NCI-H510A treated with DMSO at 0.1 percent for 48 hours (cell line): Measurements from ENCODE around the gene TSPAN3.

Source experiments
- DNase-seq: peaks from one replicate; lab custom pipeline; 2025; lab: John Stamatoyannopoulos, UW

The TSPAN3 gene

GRCh38 chr15:77070495-77071304, at the start of gene TSPAN3:
TSPAN3 (minus strand) TSS chr15:77071109; CDS start chr15:77070954, 155 bp downstream.
- peak; percentile 64 for DNase-seq

GRCh38 chr15:77120576-77120975, 49.7 kb upstream of the TSPAN3 start:
- no peak for DNase-seq

- DNase-seq = no peak
Observed at GRCh38 chr15:77119446-77119845, 48.5 kb upstream of the TSPAN3 start.

- DNase-seq = peak; percentile 29
Observed at GRCh38 chr15:77118882-77119321, 48.0 kb upstream of the TSPAN3 start.

GRCh38 chr15:77115179-77115578, 44.3 kb upstream of the TSPAN3 start:
- no peak for DNase-seq

- DNase-seq = no peak
Observed at GRCh38 chr15:77112838-77113504, 42.1 kb upstream of the TSPAN3 start.

- DNase-seq = no peak
Observed at GRCh38 chr15:77111789-77112188, 40.9 kb upstream of the TSPAN3 start.

- peak; percentile 12 for DNase-seq
Observed at GRCh38 chr15:77107531-77108355, 36.8 kb upstream of the TSPAN3 start.

GRCh38 chr15:77107068-77107467, 36.2 kb upstream of the TSPAN3 start:
- no peak for DNase-seq

- DNase-seq = no peak
Observed at GRCh38 chr15:77104155-77104554, 33.2 kb upstream of the TSPAN3 start.

GRCh38 chr15:77099741-77100463, 29.0 kb upstream of the TSPAN3 start:
- DNase-seq = no peak

- DNase-seq = no peak
Observed at GRCh38 chr15:77098572-77098971, 27.7 kb upstream of the TSPAN3 start.

- no peak for DNase-seq
Observed at GRCh38 chr15:77097921-77098320, 27.0 kb upstream of the TSPAN3 start.

GRCh38 chr15:77097248-77097721, 26.4 kb upstream of the TSPAN3 start:
- DNase-seq = no peak

- no peak for DNase-seq
Observed at GRCh38 chr15:77096541-77096940, 25.6 kb upstream of the TSPAN3 start.

- DNase-seq = no peak
Observed at GRCh38 chr15:77096138-77096537, 25.2 kb upstream of the TSPAN3 start.

- no peak for DNase-seq
Observed at GRCh38 chr15:77094397-77095030, 23.6 kb upstream of the TSPAN3 start.

GRCh38 chr15:77093436-77093835, 22.5 kb upstream of the TSPAN3 start:
- no peak for DNase-seq

GRCh38 chr15:77091097-77091496, 20.2 kb upstream of the TSPAN3 start:
- no peak for DNase-seq

- no peak for DNase-seq
Observed at GRCh38 chr15:77087213-77087612, 16.3 kb upstream of the TSPAN3 start.

GRCh38 chr15:77085297-77085696, 14.4 kb upstream of the TSPAN3 start:
- no peak for DNase-seq
